ENCODE data around the gene WNT3.

Gene WNT3

DNA sequence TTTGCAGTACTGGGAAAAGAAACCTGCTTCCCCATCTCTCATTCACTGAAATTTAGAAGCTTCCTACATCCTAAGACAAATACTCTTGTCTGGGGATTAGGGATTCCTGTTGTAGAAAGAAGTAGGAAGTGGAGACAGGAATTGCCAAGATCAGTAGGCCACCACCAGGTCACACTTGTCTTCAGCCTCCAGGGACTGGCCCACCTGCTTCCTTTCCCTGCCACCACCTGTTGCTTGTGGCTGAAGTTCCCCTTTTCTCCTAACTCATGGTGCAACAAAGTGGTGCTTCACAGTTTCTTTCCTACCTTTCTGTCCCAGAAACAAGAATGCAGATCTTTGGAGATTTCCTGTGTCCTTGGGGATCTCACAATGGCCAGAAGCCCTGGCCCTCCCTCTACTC is 82.4 kb downstream of the WNT3 start:
- in situ Hi-C loops (cut with HindIII; ENCODE audit: low sequenced_read_pairs), result no loop called here

DNA sequence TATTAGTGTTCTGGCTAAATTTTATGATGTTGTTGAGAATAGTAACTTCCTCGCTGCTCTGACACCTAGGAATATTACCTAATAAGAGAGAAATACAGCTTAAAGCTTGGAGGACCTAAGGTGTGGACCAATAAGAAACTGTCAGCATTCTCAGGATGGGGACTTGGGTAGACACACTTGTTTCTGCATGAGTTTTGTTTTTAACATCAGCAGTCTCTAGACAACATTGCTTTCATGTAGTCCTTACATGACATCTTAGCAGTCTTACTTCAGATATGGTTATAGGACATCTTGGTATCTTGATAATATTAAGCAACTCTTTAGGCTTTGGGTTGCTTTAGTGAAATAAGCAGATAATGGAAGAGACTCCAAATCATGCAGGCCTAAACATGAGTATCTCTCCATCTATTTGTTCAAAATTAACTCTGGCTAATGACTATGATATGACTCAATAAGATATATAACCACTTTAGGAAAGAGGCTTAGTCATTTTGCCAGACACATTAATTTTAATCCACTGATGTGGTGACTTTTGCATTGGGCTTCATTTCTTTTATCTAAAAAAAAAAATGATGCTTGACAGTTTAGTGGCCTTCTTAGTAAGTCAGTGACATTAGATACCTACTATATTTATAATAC is 84.5 kb downstream of the WNT3 start:
- in situ Hi-C loops (cut with HindIII; ENCODE audit: low sequenced_read_pairs), result no loop called here

DNA sequence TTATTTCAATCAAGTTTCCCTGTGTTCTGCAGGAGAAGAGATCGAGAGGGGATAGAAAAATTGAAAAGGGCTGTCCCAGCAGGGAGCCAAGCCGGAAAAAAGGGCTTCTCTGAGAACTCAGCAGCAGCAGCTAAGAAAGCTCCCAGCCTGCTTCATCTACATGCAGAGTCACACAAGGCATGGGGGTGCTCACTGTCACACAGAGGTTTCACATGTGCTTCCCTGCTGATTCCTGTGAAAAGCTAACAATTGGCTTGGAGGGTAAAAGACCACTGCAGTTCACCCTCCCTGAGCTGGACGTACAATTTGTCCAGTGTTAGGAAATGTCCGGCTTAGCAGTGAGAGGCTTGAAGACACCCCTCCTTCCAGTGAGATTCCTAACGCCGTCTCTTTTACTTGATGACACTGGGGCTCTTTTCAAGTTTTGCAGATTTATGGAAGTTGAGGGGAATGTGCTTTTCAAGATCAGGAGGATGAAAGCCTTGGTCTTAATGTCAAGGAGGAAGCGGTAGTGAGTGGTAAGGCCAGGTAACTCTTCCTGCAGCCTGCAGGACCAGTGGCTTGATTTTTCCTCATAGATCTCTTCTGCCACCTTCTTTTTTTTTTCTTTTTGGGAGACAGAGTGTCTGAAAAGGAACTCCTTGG is 85.6 kb downstream of the WNT3 start:
- in situ Hi-C loops (cut with HindIII; ENCODE audit: low sequenced_read_pairs), result no loop called here

DNA sequence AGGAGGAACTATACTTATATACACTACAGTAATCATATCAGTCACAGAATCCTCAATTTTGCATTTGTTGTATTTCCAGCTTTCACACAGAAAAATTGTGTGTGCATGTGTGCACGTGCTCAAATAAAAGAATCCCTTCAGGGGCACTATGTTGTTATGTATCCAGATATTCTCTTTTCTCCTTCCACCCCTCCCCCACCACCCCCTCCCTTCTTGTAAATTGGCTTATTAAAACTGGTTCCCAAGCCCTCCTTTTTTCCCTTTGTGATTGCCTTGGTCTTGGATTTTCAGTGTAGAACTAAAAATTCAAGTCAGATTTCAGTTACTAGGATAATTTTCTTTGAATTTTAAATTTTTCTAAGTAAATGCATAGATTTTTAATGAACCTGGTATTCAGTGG is 86.3 kb downstream of the WNT3 start:
- in situ Hi-C loops (cut with HindIII; ENCODE audit: low sequenced_read_pairs), result no loop called here

DNA sequence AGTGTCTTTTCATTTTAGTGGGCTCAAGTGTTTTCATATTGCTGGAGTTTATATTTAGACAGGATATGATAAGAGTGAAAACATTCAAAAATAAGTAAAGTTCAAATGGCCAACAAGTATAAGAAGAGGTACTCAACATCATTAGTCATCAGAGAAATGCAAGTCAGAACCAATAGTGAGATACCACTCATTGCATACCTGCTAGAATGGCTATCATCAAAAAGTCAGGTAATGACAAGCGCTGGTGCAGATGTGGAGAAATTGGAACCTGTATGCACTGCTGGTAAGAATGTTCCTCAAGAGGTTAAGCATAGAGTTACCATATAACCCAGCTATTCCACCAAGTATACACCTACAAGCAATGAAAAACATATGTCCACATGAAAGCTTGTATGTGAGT is 87.8 kb downstream of the WNT3 start:
- in situ Hi-C loops (cut with HindIII; ENCODE audit: low sequenced_read_pairs), result no loop called here

DNA sequence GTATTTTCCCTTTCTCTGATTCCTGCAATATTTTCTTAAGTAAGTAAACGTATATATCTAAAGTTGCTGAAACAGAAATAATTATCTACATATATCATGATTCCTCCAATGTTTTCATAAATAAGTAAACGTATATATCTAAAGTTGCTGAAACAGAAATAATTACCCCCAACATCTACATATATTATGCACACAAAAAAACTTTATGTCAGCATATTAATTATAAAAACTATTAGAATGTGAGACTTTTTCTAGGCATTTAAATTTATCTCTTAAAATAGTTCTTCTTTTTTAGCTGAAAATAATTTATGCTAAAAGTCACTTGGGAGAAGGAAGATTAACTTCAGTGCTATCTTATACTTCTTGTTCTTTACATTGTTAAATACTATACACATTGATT is 88.5 kb downstream of the WNT3 start:
- in situ Hi-C loops (cut with HindIII; ENCODE audit: low sequenced_read_pairs), result no loop called here

DNA sequence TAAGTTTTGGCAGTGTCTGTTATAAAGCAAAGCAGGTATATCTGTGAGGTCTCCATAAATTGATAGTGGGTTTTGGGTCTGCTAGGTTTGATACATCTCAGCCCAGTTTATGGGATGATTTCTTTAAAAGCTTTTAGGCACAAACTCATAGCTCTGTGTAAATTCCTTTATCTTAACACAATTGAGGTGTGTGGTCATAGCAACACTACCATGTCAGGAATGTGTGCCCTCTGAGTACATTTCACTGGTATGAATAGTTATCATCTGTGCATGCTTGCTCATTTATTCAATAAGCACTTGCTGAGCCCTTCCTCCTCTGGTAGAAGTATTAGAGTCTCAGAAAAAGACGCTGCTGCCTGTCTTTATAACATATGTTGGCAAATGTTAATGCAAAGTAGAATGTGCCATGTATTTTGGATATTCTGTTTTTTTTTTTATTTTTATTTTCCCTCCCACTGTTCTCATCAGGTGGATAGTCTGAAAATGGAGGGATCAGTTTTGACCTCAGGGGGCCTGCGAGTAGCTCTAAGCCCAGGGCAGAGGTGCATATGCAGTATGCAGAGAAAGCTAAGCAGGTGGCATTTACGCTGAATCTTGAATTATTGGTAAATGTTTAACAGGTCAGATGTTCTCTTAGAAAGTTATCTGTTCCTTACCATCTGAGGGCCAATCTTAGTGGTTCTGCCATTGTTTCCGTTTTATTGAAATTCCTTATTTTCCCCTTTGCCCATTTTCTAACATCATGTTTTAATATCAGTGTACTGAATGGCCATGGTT is 90.7 kb downstream of the WNT3 start:
- in situ Hi-C loops (cut with HindIII; ENCODE audit: low sequenced_read_pairs), result no loop called here

DNA sequence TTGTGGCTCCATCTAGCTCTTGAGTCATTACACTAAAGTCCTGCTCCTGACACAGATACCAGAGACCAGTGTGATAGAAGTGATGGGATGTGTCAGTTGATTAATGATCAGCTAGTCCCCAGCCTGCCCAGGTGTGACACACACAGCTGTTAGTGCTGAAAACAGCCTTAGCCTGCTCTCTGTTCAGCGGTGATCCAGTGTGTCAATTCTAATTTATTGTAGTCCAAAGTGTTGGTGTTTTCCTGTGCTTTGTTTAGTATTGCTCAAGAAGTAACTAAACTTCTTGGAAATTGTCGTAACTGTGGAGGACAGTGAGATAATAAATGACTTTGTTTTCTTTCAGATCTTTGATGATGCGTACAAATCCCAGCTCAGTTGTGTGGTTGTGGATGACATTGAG is 92.3 kb downstream of the WNT3 start:
- in situ Hi-C loops (cut with HindIII; ENCODE audit: low sequenced_read_pairs), result no loop called here

DNA sequence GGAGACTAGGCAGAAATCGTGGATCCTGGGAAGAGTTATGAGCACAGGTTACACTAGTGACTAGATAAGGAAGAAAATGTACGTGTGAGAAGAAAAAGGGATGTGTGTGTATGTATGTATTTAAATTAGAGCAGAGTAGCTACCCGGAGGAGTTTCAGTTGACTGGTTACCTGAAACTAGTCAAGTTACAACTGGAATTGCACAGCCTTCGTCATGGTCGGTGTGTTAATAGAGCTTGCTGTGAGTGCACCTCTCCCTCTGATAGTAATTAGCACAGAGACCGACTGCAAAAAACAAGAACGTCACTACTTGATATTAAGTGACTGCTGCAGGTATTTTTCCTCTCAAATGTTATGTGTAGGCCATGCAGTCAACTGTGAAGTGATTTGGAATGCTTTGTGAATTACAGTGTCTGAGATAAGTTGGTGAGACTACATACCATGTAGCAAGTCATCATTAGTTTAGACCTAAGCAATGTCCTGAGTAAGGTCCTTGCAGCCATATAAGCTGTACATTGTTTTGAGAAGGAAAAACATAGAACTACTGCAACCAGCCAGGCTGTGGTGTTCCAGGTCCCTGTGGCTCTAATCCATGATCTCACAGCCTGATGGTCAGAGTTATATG is 95.7 kb downstream of the WNT3 start:
- in situ Hi-C loops (cut with HindIII; ENCODE audit: low sequenced_read_pairs), result no loop called here

DNA sequence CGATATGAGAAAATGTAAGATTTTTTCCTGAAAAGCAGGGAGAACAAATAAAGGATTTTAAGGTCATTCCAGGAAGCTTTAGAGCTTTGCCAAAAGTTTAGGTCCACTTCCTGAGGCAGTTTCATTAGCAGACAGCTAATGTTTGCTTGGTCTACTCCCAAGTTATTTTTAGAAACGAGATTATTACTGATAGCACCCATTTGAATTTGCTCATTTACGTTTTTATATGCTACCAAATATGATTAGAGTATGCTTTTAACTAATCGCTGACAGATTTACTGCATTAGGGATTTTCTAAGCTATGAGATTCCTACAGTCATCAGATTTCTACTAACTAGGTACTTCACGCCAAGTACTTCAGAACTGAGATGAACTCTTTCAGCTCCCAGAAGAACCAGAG is 98.1 kb downstream of the WNT3 start:
- in situ Hi-C loops (cut with HindIII; ENCODE audit: low sequenced_read_pairs), result no loop called here

DNA sequence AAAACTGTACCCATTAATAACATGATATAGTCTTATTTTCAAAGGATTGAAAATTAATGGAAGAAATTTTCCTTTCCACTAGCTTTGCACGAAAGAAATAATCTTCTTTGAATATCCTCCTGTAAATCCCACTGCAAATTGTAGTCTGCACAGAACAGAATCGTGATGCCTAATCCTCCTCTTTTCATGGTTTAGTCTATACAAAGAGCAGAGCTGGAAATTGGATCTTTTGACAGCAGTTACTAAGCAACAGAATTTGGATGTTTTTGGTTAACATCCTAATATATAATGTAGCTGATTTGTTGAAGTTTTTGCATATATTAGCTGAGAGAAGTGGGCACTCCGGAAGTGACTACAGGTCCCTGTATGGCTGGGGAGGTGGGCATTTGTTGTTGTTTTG is 98.6 kb downstream of the WNT3 start:
- in situ Hi-C loops (cut with HindIII; ENCODE audit: low sequenced_read_pairs), result no loop called here

DNA sequence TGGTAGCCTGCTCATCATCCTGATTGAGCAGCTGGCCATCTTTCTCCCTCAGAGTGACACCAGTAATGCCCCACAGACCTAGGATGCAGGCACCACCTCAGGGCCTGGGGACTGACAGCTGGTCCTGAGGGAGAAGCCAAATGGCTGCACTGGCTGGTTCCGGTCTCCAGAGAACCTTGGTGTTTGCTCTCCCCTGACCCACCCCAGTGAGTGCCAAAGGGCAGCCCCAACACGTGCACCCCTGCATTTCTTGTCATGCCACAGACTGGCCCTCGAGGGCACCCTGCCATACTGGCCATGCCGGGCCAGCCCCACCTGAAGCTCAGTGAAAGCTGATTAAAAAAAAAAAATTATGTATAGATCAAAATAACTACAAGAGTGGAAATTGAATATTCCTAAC is 100.5 kb downstream of the WNT3 start:
- in situ Hi-C loops (cut with HindIII; ENCODE audit: low sequenced_read_pairs), result no loop called here
